Left lung (tissue), 10 donors: ENCODE measurements around the gene WDR33. TPM values are rescaled to one million over a fixed set of nuclear protein-coding genes. Genes with fewer than 3 reads are reported as not detected.

ENCODE experiments used
- ATAC-seq: fragments of 200-7000 bp; cut with Tn5 transposase; one replicate; pipeline ENCODE4 v1.9.1; 2020; ENCODE audit warnings: moderate library complexity
- DNase-seq, 4 donors: peaks; one replicate each; pipeline ENCODE4 v3.0.0-alpha.2; 2013 to 2020
- H3K27ac ChIP-seq, 2 donors: fragments of 200-600 bp; sonication (generic) in 1 of 2; one replicate each; pipeline versions ENCODE4 v1.5.0 to v1.8.0; 2020 to 2021
- H3K27me3 ChIP-seq, 2 donors: fragments of 200-600 bp; sonication (generic) in 1 of 2; one replicate each; pipeline versions ENCODE4 v1.5.0 to v1.8.0; 2020 to 2021
- H3K36me3 ChIP-seq, 2 donors: fragments of 200-600 bp; sonication (generic) in 1 of 2; one replicate each; pipeline versions ENCODE4 v1.5.0 to v1.8.0; 2020 to 2021
- H3K4me1 ChIP-seq, 2 donors: fragments of 200-600 bp; one replicate each; pipeline ENCODE4 v1.8.0; 2021
- H3K4me3 ChIP-seq, 2 donors: fragments of 200-600 bp; sonication (generic) in 1 of 2; one replicate each; pipeline versions ENCODE4 v1.5.0 to v1.8.0; 2020 to 2021; ENCODE audit warnings: mild to moderate bottlenecking in 1 of 2
- H3K9me3 ChIP-seq, 2 donors: fragments of 200-600 bp; sonication (generic) in 1 of 2; one replicate each; pipeline versions ENCODE4 v1.5.0 to v1.8.0; 2020 to 2021
- CTCF ChIP-seq, 2 donors: fragments of 200-600 bp; sonication (generic) in 1 of 2; IDR thresholded peaks; one replicate each; pipeline versions ENCODE4 v1.5.0 to v1.8.0; 2021; ENCODE audit warnings: antibody characterized with exemption in 2 of 2
- intact Hi-C, 2 donors: fragments of 100-400 bp; cut with DNase I; formaldehyde crosslinking; loops; one replicate each; pipeline versions ENCODE4 v1.11.2 to v1.14.2; 2022
- polyA plus RNA-seq, 6 donors: library from polyadenylated mRNA; unstranded; fragments of 120-200 nt; gene quantifications; one replicate each; pipeline ENCODE4 v1.2.1, GENCODE V29; 2013; ENCODE audit not compliant: insufficient read length in 6 of 6
- total RNA-seq, 2 donors: library from RNA; stranded (reverse); fragmentation: NEBNext Ultra II Directional; extraction: Animal tissue kit (Norgen Biotek cat#: 25700); gene quantifications; one replicate each; pipeline ENCODE4 v1.2.1, GENCODE V29; 2021
- donor health status: DM: no; HTN: yes; CAD: no.
- donor health status: DM: no; HTN: no; CAD: no.

WDR33 gene
- total and polyA plus RNA-seq, 8 donors = 46.4 to 57.5 (median 50.8) TPM

DNA sequence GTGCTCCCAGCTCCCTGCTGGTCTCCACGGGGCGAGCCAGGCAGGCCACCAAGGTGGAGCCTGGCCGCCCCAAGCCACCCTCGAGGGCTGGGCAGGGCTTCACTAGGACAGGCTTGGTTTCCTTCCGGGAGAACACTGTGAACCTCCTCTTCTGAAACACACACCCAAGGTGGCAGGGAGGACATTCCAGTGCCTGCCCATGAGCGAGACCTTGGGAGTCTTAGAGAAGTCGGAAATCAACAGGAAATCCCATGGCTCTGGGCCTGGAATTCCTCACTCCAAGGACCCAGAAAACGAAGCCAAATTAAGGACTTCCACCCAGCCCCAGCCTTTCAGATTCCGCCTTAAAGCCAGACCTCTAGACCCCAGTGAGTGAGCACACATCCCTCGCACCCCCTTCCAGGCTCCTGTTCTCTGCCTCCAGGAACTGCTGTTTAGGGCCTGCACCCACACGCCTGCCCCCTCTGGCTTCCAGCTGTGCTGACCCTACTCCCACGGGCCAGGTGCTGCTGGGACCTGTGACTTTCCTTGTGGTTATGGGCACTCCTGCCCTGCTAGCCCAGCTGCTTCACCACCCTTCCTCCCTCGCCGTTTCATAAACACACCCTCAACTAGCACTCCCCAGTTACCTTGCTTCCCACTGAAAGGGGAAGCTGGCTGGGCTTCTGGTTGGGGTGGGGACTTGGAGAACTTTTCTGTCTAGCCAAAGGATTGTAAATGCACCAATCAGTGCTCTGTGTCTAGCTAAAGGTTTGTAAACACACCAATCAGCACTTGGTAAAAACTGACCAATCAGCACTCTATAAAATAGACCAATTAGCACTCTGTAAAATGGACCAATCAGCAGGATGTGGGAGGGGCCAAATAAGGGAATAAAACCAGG lies 151.3 kb downstream of the WDR33 start:
- Histone ChIP-seq H3K27ac (peak overlapping the region; percentile 39 to 77), H3K27me3 (peaks cover 3 to 18% of the 10 kb centered on the region in 2 donors), H3K4me3 (no peak overlapping the region), H3K9me3 (no peaks in the 10 kb centered on the region), H3K4me1 (peaks cover 3 to 50% of the 10 kb centered on the region in 2 donors), H3K36me3 (peaks cover 0 to 22% of the 10 kb centered on the region in 2 donors)
- DNase-seq = peak in 2 of 4 donors; percentile 31 to 53
- intact Hi-C loops = no loop called here
- no peak for TF ChIP-seq CTCF (IDR thresholded peaks at IDR 0.05)
- peak; percentile 7 for ATAC-seq

DNA sequence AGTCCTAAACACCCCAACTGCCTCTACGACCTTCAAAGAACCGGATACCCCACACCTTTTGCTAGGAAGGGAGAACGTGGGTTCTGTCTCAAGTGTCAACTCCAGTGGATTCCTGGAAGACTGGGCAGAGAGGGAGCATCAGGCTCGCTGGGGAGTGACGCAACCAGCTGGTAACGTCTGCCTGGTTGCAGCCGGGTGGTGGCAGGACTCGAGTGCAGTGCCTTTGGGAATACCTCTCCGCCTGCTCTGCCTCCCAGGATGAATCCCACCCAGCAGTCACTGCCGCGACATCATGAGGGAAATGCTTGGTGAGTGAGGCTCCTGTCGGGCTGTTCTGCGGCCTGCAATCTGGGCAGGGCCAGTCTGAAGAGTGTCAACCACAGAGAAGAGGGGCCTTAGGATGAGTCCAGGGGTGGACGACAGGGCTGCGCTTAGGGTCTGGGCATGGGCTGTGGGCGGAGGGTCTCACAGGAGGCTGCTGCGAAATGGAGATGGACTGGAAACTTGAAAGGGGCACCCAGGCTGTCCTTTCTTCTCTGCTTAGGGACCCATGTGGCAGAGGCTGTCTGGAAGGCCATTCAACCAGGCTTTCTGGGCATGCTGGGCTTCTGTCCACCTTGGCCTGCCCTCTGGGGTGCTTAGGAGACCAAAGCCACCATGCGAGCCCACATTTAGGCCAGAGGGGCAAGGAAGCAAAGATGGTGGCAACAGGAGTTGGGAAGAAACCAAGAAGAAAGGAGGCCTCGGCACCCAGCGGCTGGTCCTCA lies 152.1 kb downstream of the WDR33 start:
- Histone ChIP-seq H3K4me1 (peaks cover 3 to 42% of the 10 kb centered on the region in 2 donors), H3K27ac (peak overlapping the region; percentile 19 to 77), H3K36me3 (peaks cover 0 to 28% of the 10 kb centered on the region in 2 donors), H3K9me3 (no peaks in the 10 kb centered on the region), H3K4me3 (no peak overlapping the region), H3K27me3 (peaks cover 2 to 10% of the 10 kb centered on the region in 2 donors)
- TF ChIP-seq CTCF (IDR thresholded peaks at IDR 0.05) = no peak
- peak in 2 of 4 donors; percentile 28 to 60 for DNase-seq
- ATAC-seq = no peak
- intact Hi-C loops = no loop called here

DNA sequence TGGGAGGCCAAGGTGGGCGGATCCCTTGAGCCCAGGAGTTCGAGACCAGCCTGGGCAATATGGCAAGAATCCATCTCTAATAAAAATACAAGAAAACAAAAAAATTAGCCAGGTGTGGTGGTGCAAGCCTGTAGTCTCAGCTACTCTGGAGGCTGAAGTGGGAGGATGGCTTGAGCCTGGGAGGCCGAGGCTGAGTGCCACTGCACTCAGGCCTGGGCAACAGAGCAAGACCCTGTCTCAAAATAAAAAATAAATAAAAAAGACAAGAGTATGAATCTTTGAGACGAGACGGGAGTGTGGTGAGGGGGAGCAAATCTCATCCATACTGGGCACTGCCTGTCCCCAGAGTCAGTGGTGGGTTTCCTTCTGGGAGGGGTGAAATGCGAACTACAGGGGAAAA lies 152.8 kb downstream of the WDR33 start:
- ATAC-seq = no peak
- peaks cover 3 to 35% of the 10 kb centered on the region in 2 donors for H3K4me1 ChIP-seq
- no peak overlapping the region for H3K4me3 ChIP-seq
- H3K27me3 ChIP-seq = peaks cover 0 to 3% of the 10 kb centered on the region in 2 donors
- H3K36me3 ChIP-seq = peaks cover 0 to 35% of the 10 kb centered on the region in 2 donors
- DNase-seq = no peak
- intact Hi-C loops = no loop called here
- no peaks in the 10 kb centered on the region for H3K9me3 ChIP-seq
- peak overlapping the region; percentile 19 to 77 for H3K27ac ChIP-seq
- no peak for TF ChIP-seq CTCF (IDR thresholded peaks at IDR 0.05)

GRCh38 chr2:127657232-127657595 lies 153.8 kb downstream of the WDR33 start:
- peak overlapping the region in 1 of 2 donors; percentile 77 for H3K27ac ChIP-seq
- H3K36me3 ChIP-seq = peaks cover 0 to 41% of the 10 kb centered on the region in 2 donors
- H3K4me1 ChIP-seq = peaks cover 3 to 34% of the 10 kb centered on the region in 2 donors
- ATAC-seq = no peak
- H3K27me3 ChIP-seq = no peaks in the 10 kb centered on the region
- no peak for TF ChIP-seq CTCF (IDR thresholded peaks at IDR 0.05)
- intact Hi-C loops = no loop called here
- H3K9me3 ChIP-seq = no peaks in the 10 kb centered on the region
- no peak overlapping the region for H3K4me3 ChIP-seq
- DNase-seq = peak in 2 of 4 donors; percentile 8 to 61
